BLaER1 (cell line): Measurements from ENCODE around the gene CRYGA.

Source experiments
- H3K27ac ChIP-seq: shearing (Covaris generic); formaldehyde crosslinking; 2 replicates; pipeline ENCODE4 v1.8.1; 2022
- H3K27me3 ChIP-seq: shearing (Covaris generic); formaldehyde crosslinking; 2 replicates; pipeline ENCODE4 v1.8.1; 2022
- H3K36me3 ChIP-seq: shearing (Covaris generic); formaldehyde crosslinking; 2 replicates; pipeline ENCODE4 v1.8.1; 2022
- H3K4me1 ChIP-seq: shearing (Covaris generic); formaldehyde crosslinking; 2 replicates; pipeline ENCODE4 v1.8.1; 2022
- H3K4me2 ChIP-seq: shearing (Covaris generic); formaldehyde crosslinking; 2 replicates; pipeline ENCODE4 v1.8.1; 2022
- H3K4me3 ChIP-seq: shearing (Covaris generic); formaldehyde crosslinking; 2 replicates; pipeline ENCODE4 v1.8.1; 2022
- H3K9ac ChIP-seq: shearing (Covaris generic); formaldehyde crosslinking; 2 replicates; pipeline ENCODE4 v1.8.1; 2022
- H3K9me3 ChIP-seq: shearing (Covaris generic); formaldehyde crosslinking; 2 replicates; pipeline ENCODE4 v1.8.1; 2022
- H4K20me1 ChIP-seq: shearing (Covaris generic); formaldehyde crosslinking; 2 replicates; pipeline ENCODE4 v1.8.1; 2022
- Cebpa-rat ChIP-seq: shearing (Covaris generic); IDR thresholded peaks from 2 replicates; pipeline ENCODE4 v1.8.1; 2022

Gene CRYGA

GRCh38 chr2:208164951-208165755 lies 1.8 kb upstream of the CRYGA start:
- no peak overlapping the region for H3K4me3 ChIP-seq
- no peaks in the 10 kb centered on the region for H3K36me3 ChIP-seq
- no peak overlapping the region for H3K9ac ChIP-seq
- no peaks in the 10 kb centered on the region for H4K20me1 ChIP-seq
- H3K4me2 ChIP-seq = no peak overlapping the region
- H3K9me3 ChIP-seq = no peaks in the 10 kb centered on the region
- H3K27me3 ChIP-seq = no peaks in the 10 kb centered on the region
- no peak for TF ChIP-seq Cebpa-rat
- H3K4me1 ChIP-seq = no peaks in the 10 kb centered on the region
- H3K27ac ChIP-seq = no peak overlapping the region

- no peaks in the 10 kb centered on the region for H3K4me1 ChIP-seq
Observed at GRCh38 chr2:208156439-208156838, 7.0 kb downstream of the CRYGA start.

GRCh38 chr2:208153156-208153555 lies 10.2 kb downstream of the CRYGA start:
- H3K9me3 ChIP-seq = peaks cover 13% of the 10 kb centered on the region
- no peaks in the 10 kb centered on the region for H4K20me1 ChIP-seq
- H3K36me3 ChIP-seq = no peaks in the 10 kb centered on the region
- H3K4me3 ChIP-seq = no peak overlapping the region
- H3K9ac ChIP-seq = no peak overlapping the region
- no peaks in the 10 kb centered on the region for H3K4me1 ChIP-seq
- no peak overlapping the region for H3K4me2 ChIP-seq
- no peaks in the 10 kb centered on the region for H3K27me3 ChIP-seq
- no peak overlapping the region for H3K27ac ChIP-seq
- TF ChIP-seq Cebpa-rat = no peak

More at GRCh38 chr2:208156439-208156838, 7.0 kb downstream of the CRYGA start:
- peaks cover 6% of the 10 kb centered on the region for H3K9me3 ChIP-seq
- H3K36me3 ChIP-seq = no peaks in the 10 kb centered on the region
- no peak for TF ChIP-seq Cebpa-rat
- no peak overlapping the region for H3K9ac ChIP-seq
- no peaks in the 10 kb centered on the region for H3K27me3 ChIP-seq
- H3K27ac ChIP-seq = no peak overlapping the region
- H3K4me3 ChIP-seq = no peak overlapping the region
- no peaks in the 10 kb centered on the region for H4K20me1 ChIP-seq
- H3K4me2 ChIP-seq = no peak overlapping the region

DNA sequence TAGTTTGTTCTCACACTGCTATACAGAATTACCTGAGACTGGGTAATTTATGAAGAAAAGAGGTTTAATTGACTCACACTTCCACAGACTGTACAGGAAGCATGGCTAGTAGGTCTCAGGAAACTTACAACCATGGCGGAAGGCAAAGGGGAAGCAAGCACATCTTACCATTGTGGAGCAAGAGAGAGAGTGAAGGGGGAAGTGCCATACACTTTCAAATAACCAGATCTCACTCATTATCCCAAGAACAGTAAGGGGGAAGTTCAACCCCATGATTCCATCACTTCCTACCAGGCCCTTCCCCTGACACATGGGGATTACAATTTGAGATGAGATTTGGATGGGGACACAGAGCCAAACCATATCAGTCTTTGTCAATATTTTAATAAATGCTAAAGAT lies 12.4 kb downstream of the CRYGA start:
- Histone ChIP-seq H3K9ac (no peak overlapping the region), H3K36me3 (no peaks in the 10 kb centered on the region), H3K4me1 (no peaks in the 10 kb centered on the region), H3K4me2 (no peak overlapping the region), H3K4me3 (no peak overlapping the region), H4K20me1 (no peaks in the 10 kb centered on the region), H3K9me3 (peaks cover 13% of the 10 kb centered on the region), H3K27ac (no peak overlapping the region), H3K27me3 (no peaks in the 10 kb centered on the region)
- no peak for TF ChIP-seq Cebpa-rat

DNA sequence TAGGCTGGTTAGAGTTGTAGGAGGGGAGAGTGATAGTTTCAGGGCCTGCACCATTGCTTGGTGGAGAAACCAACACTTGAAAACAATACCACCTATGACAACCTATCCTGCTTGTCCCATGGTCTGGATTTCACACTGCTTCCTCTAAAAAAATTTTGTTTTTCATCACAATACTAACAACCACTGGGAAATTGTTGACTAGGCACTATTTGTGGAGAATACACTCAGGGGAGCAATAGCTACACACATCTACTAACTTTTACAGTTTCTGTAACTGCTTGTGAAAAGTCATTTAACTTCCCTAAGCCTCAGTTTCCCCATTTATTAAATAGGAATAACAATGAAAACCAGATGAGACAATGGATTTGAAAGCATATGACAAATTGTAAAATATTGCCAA lies 13.3 kb downstream of the CRYGA start:
- Histone ChIP-seq H3K9me3 (peaks cover 13% of the 10 kb centered on the region), H3K27me3 (no peaks in the 10 kb centered on the region), H3K27ac (no peak overlapping the region)

DNA sequence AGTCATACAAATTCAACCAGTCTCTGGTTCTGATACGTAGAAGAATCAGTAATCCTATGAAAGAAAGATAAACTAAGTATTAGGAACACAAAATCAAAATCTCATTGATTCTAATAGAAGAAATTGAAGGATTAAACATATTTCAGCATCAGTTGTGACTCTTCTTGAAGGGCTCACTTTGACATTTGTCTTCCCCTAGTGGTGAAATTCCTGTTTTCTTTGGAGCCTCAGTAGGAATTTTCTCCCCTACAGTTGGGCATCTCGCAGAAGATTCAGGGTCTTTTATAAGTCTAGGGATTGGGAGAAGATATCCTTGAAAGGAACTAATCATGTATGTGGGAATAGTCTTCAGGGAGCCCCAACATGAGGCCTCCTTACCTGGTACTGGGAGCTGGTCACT lies 14.6 kb downstream of the CRYGA start:
- Histone ChIP-seq H3K4me2 (no peak overlapping the region), H3K4me3 (no peak overlapping the region), H3K36me3 (no peaks in the 10 kb centered on the region), H3K4me1 (no peaks in the 10 kb centered on the region), H3K9ac (no peak overlapping the region), H3K27me3 (no peaks in the 10 kb centered on the region), H3K9me3 (peaks cover 13% of the 10 kb centered on the region), H3K27ac (no peak overlapping the region), H4K20me1 (no peaks in the 10 kb centered on the region)
- no peak for TF ChIP-seq Cebpa-rat

More for the DNA sequence above, 13.3 kb downstream of the CRYGA start:
- Histone ChIP-seq H4K20me1 (no peaks in the 10 kb centered on the region), H3K4me1 (no peaks in the 10 kb centered on the region), H3K36me3 (no peaks in the 10 kb centered on the region), H3K4me2 (no peak overlapping the region), H3K9ac (no peak overlapping the region), H3K4me3 (no peak overlapping the region)
- TF ChIP-seq Cebpa-rat = no peak

GRCh38 chr2:208147759-208148158 lies 15.6 kb downstream of the CRYGA start:
- no peak for TF ChIP-seq Cebpa-rat
- H3K4me2 ChIP-seq = no peak overlapping the region
- H4K20me1 ChIP-seq = no peaks in the 10 kb centered on the region
- no peaks in the 10 kb centered on the region for H3K4me1 ChIP-seq
- no peaks in the 10 kb centered on the region for H3K36me3 ChIP-seq
- H3K27ac ChIP-seq = no peak overlapping the region
- no peak overlapping the region for H3K9ac ChIP-seq
- no peaks in the 10 kb centered on the region for H3K27me3 ChIP-seq
- peaks cover 13% of the 10 kb centered on the region for H3K9me3 ChIP-seq
- H3K4me3 ChIP-seq = no peak overlapping the region

GRCh38 chr2:208147008-208147407 lies 16.4 kb downstream of the CRYGA start:
- Histone ChIP-seq H3K4me1 (no peaks in the 10 kb centered on the region), H4K20me1 (no peaks in the 10 kb centered on the region), H3K4me3 (no peak overlapping the region), H3K9me3 (peaks cover 13% of the 10 kb centered on the region), H3K27me3 (no peaks in the 10 kb centered on the region), H3K36me3 (no peaks in the 10 kb centered on the region), H3K27ac (no peak overlapping the region), H3K9ac (no peak overlapping the region), H3K4me2 (no peak overlapping the region)
- no peak for TF ChIP-seq Cebpa-rat

- Histone ChIP-seq H3K27ac (no peak within 1 kb of the TSS), H3K9me3 (peaks cover 2% of the 10 kb centered on the region), H3K36me3 (no peaks in the 10 kb centered on the region), H3K4me1 (no peaks in the 10 kb centered on the region), H3K4me2 (no peak within 1 kb of the TSS), H4K20me1 (no peaks in the 10 kb centered on the region), H3K9ac (no peak within 1 kb of the TSS), H3K4me3 (no peak within 1 kb of the TSS), H3K27me3 (no peaks in the 10 kb centered on the region)
- no peak for TF ChIP-seq Cebpa-rat
Observed at GRCh38 chr2:208146006-208146405, 17.4 kb downstream of the CRYGA start, which contains the start of gene CRYGB. TSS of gene CRYGB (minus strand) at chr2:208146158. CDS start at chr2:208146120, 38 bp downstream.

DNA sequence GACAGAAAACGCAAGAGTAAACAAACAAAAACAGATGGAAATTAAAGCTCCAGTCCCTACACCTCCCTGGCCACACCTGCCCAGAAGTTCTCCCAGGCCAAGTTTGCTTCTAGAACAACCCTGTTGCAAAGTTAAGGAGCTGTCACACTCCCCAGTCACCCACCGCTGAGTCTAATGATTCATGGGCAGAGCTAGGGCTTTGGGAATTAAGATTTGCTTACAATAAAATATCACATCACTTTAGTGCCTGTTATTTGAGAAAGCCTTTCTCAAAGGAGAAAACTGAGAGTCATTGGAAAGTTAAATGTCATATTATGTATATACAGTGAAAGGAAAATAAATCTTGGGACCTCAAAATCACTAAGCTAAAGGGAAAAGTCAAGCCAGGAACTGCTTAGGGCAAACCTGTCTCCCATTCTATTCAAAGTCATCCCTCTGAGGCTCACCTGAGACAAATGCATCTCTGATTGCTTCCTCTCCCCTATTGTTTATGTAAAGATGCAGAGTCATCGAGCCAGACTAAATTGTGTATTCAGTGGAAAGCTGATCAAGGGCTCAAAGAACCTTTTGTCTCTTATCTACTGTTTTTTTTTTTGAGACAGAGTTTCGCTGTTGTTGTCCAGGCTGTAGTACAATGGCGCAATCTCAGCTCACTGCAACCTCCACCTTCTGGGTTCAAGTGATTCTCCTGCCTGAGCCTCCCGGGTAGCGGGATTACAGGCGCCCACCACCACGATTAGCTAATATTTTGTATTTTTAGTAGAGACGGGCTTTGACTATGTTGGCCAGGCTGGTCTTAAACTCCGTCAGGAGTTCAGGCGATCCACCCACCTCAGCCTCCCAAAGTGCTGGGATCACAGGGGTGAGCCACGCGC lies 20.2 kb downstream of the CRYGA start:
- H3K27me3 ChIP-seq = no peaks in the 10 kb centered on the region
- no peak overlapping the region for H3K4me3 ChIP-seq
- H3K36me3 ChIP-seq = no peaks in the 10 kb centered on the region
- no peak overlapping the region for H3K4me2 ChIP-seq
- no peaks in the 10 kb centered on the region for H3K4me1 ChIP-seq
- TF ChIP-seq Cebpa-rat = no peak
- H4K20me1 ChIP-seq = no peaks in the 10 kb centered on the region
- no peak overlapping the region for H3K27ac ChIP-seq
- peaks cover 17% of the 10 kb centered on the region for H3K9me3 ChIP-seq
- H3K9ac ChIP-seq = no peak overlapping the region
